OCI-LY1 (cell line): ENCODE results near the gene ZNF45.

Experiments used
- H2AFZ ChIP-seq: fragments of 200-600 bp; sonication (generic), shearing (Covaris generic); 2 replicates; pipeline ENCODE4 v1.6.0; 2014; ENCODE audit warnings: antibody characterized with exemption, mild to moderate bottlenecking, low read length
- H3F3A ChIP-seq: fragments of 200-600 bp; sonication (generic), shearing (Covaris generic); 2 replicates; pipeline ENCODE4 v1.6.0; 2014; ENCODE audit warnings: mild to moderate bottlenecking, antibody characterized with exemption, low read length, moderate library complexity; ENCODE audit not compliant: insufficient read depth
- H3K27ac ChIP-seq: fragments of 200-600 bp; sonication (generic); 2 replicates; pipeline ENCODE4 v1.5.1; 2014; ENCODE audit warnings: low read length, mixed run types, mild to moderate bottlenecking, low read depth; ENCODE audit not compliant: poor library complexity, severe bottlenecking
- H3K27me3 ChIP-seq: fragments of 200-600 bp; sonication (generic); 2 replicates; pipeline ENCODE4 v1.6.0; 2014; ENCODE audit warnings: antibody characterized with exemption, mild to moderate bottlenecking, low read length, moderate library complexity; ENCODE audit not compliant: insufficient read depth
- H3K36me3 ChIP-seq: fragments of 200-600 bp; sonication (generic); 2 replicates; pipeline ENCODE4 v1.6.1; 2014; ENCODE audit warnings: mild to moderate bottlenecking, antibody characterized with exemption, low read length, moderate library complexity, mixed read lengths; ENCODE audit not compliant: insufficient read depth
- H3K4me1 ChIP-seq: fragments of 200-600 bp; sonication (generic); 2 replicates; pipeline ENCODE4 v1.5.1; 2014; ENCODE audit warnings: mild to moderate bottlenecking, low read length, moderate library complexity; ENCODE audit not compliant: insufficient read depth, severe bottlenecking
- H3K4me2 ChIP-seq: fragments of 200-600 bp; sonication (generic), shearing (Covaris generic); 2 replicates; pipeline ENCODE4 v1.6.1; 2014; ENCODE audit warnings: low read length
- H3K4me3 ChIP-seq: fragments of 200-600 bp; sonication (generic); 2 replicates; pipeline ENCODE4 v1.5.1; 2014; ENCODE audit warnings: low read length, low read depth, mild to moderate bottlenecking, mixed read lengths; ENCODE audit not compliant: poor library complexity, severe bottlenecking
- H3K79me2 ChIP-seq: fragments of 200-600 bp; shearing (Covaris generic); 2 replicates; pipeline ENCODE4 v1.6.1; 2016; ENCODE audit warnings: mixed run types, low read length, mixed read lengths; ENCODE audit not compliant: insufficient read depth
- H3K9ac ChIP-seq: fragments of 200-600 bp; sonication (generic), shearing (Covaris generic); 2 replicates; pipeline ENCODE4 v1.6.1; 2014; ENCODE audit warnings: mild to moderate bottlenecking, low read length, mixed read lengths
- H3K9me2 ChIP-seq: fragments of 200-600 bp; sonication (generic), shearing (Covaris generic); 2 replicates; pipeline ENCODE4 v1.6.1; 2014; ENCODE audit warnings: low read depth, mild to moderate bottlenecking, low read length, mixed read lengths
- H3K9me3 ChIP-seq: fragments of 200-600 bp; shearing (Covaris generic); 2 replicates; pipeline ENCODE4 v1.6.1; 2014; ENCODE audit warnings: low read length, mixed read lengths
- H4K20me1 ChIP-seq: fragments of 200-600 bp; sonication (generic), shearing (Covaris generic); 2 replicates; pipeline ENCODE4 v1.6.0; 2016; ENCODE audit warnings: mild to moderate bottlenecking, low read length; ENCODE audit not compliant: insufficient read depth
- CTCF ChIP-seq: fragments of 200-600 bp; sonication (generic), shearing (Covaris generic); IDR thresholded peaks from 2 replicates; pipeline ENCODE4 v1.5.1; 2017; ENCODE audit warnings: mild to moderate bottlenecking, antibody characterized with exemption, low read length, moderate library complexity, mixed read lengths
- EZH2 ChIP-seq: fragments of 200-600 bp; sonication (generic), shearing (Covaris generic); IDR thresholded peaks from 2 replicates; pipeline ENCODE4 v1.8.0; 2017; ENCODE audit warnings: borderline replicate concordance, mixed run types, mild to moderate bottlenecking, antibody characterized with exemption, low read length, moderate library complexity, mixed read lengths

Gene ZNF45

GRCh38 chr19:43960411-43960810 lies 25.3 kb upstream of the ZNF45 start:
- Histone ChIP-seq H3F3A (no peaks in the 10 kb centered on the region), H2AFZ (no peak overlapping the region), H3K79me2 (no peaks in the 10 kb centered on the region), H3K4me2 (no peak overlapping the region), H3K9me3 (0 out of 2 replicates have a peak, but pooled peaks cover 4% of the 10 kb centered on the region), H3K27me3 (no peaks in the 10 kb centered on the region), H3K9me2 (no peaks in the 10 kb centered on the region), H3K4me1 (no peaks in the 10 kb centered on the region), H4K20me1 (no peaks in the 10 kb centered on the region), H3K9ac (no peak overlapping the region), H3K36me3 (no peaks in the 10 kb centered on the region), H3K4me3 (no peak overlapping the region), H3K27ac (no peak overlapping the region)
- TF ChIP-seq CTCF (no peak), EZH2 (no peak)

GRCh38 chr19:43957891-43958290 lies 22.8 kb upstream of the ZNF45 start:
- Histone ChIP-seq H3K4me2 (no peak overlapping the region), H3K9ac (no peak overlapping the region), H2AFZ (no peak overlapping the region), H3K36me3 (no peaks in the 10 kb centered on the region), H3F3A (no peaks in the 10 kb centered on the region), H4K20me1 (no peaks in the 10 kb centered on the region), H3K9me3 (no peaks in the 10 kb centered on the region), H3K9me2 (no peaks in the 10 kb centered on the region), H3K27me3 (no peaks in the 10 kb centered on the region), H3K79me2 (no peaks in the 10 kb centered on the region), H3K4me3 (no peak overlapping the region), H3K27ac (no peak overlapping the region), H3K4me1 (no peaks in the 10 kb centered on the region)
- TF ChIP-seq CTCF (no peak), EZH2 (no peak)

- no peaks in the 10 kb centered on the region for H3K9me3 ChIP-seq
- H3K4me1 ChIP-seq, result no peaks in the 10 kb centered on the region
- H3K36me3 ChIP-seq, result no peaks in the 10 kb centered on the region
- TF ChIP-seq CTCF (no peak), EZH2 (no peak)
- H3K27ac ChIP-seq, result no peak overlapping the region
- H2AFZ ChIP-seq, result no peak overlapping the region
- no peaks in the 10 kb centered on the region for H3F3A ChIP-seq
- no peak overlapping the region for H3K4me3 ChIP-seq
- H3K4me2 ChIP-seq, result no peak overlapping the region
- H3K79me2 ChIP-seq, result no peaks in the 10 kb centered on the region
- H3K9ac ChIP-seq, result no peak overlapping the region
- H4K20me1 ChIP-seq, result no peaks in the 10 kb centered on the region
- no peaks in the 10 kb centered on the region for H3K9me2 ChIP-seq
- H3K27me3 ChIP-seq, result no peaks in the 10 kb centered on the region
Measured at GRCh38 chr19:43956827-43957226, 21.7 kb upstream of the ZNF45 start.
